Hepatocyte (in vitro differentiated cells): ENCODE data around the gene SMDT1.

Experiments
- EZH2 ChIP-seq: fragments of 200-600 bp; sonication (generic); IDR thresholded peaks from 2 replicates; pipeline ENCODE4 v1.6.1; 2016; ENCODE audit warnings: antibody characterized with exemption, mild to moderate bottlenecking, borderline replicate concordance
- EZH2phosphoT487 ChIP-seq: fragments of 200-600 bp; sonication (generic); IDR thresholded peaks from one replicate; pipeline ENCODE4 v1.6.1; 2018; ENCODE audit warnings: antibody characterized with exemption, mild to moderate bottlenecking, low read depth, moderate library complexity; ENCODE audit not compliant: unreplicated experiment, severe bottlenecking
- TF ChIP-seq, protein P1 (sequence below): fragments of 200-600 bp; sonication (generic); IDR thresholded peaks from 2 replicates; pipeline ENCODE4 v1.5.1; 2016; ENCODE audit warnings: antibody characterized with exemption, mild to moderate bottlenecking; ENCODE audit not compliant: poor library complexity

DNA sequence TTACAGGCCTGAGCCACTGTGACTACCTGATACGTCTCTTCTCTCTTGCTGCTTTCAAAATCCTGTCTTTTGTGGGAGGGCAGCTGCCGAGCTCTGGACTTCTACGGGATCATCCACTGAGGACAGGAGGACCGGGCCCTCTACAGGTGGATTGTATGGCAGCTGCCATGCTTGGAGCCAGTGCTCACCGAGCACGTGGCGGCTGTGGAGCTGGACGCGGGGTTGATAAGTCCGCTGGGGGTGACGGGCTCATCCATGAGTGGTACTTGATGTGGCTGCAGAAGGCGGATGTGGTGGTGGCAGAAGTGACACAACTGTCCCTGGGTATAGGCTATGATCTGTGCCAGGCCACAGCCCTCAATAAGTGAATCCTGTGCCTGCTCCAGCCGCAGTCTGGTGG is 53.0 kb downstream of the SMDT1 start:
- TF ChIP-seq, protein P1, sequence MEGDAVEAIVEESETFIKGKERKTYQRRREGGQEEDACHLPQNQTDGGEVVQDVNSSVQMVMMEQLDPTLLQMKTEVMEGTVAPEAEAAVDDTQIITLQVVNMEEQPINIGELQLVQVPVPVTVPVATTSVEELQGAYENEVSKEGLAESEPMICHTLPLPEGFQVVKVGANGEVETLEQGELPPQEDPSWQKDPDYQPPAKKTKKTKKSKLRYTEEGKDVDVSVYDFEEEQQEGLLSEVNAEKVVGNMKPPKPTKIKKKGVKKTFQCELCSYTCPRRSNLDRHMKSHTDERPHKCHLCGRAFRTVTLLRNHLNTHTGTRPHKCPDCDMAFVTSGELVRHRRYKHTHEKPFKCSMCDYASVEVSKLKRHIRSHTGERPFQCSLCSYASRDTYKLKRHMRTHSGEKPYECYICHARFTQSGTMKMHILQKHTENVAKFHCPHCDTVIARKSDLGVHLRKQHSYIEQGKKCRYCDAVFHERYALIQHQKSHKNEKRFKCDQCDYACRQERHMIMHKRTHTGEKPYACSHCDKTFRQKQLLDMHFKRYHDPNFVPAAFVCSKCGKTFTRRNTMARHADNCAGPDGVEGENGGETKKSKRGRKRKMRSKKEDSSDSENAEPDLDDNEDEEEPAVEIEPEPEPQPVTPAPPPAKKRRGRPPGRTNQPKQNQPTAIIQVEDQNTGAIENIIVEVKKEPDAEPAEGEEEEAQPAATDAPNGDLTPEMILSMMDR: no peak
- TF ChIP-seq EZH2 (no peak), EZH2phosphoT487 (no peak)
